GM18502 (cell line): ENCODE measurements around the gene NSD2.

Source experiments
- ATAC-seq: cut with Tn5 transposase; IDR thresholded peaks from one replicate; pipeline ENCODE4 v1.9.1; 2021; ENCODE audit warnings: mild to moderate bottlenecking; ENCODE audit not compliant: unreplicated experiment, poor library complexity

Gene NSD2

DNA sequence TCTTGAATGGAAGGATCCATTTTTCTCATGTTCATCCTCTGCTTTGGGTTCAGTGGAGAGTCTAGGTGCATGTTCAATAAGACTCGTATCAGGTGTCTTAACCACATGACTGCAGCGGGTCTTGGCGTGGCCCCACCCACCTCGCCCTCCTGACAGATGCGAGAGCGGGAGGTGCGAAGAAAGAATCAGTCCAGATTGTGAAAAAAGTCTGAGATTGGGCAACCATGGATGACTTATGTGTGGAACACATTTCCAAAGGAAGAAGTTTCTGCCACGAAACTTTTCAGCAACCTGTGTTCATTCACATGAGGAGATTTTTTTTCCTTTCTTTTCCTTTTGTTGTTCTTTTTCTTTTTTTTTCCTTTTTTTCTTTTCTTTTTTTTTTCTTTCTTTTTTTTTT is 66.8 kb downstream of the NSD2 start:
- no peak for ATAC-seq

DNA sequence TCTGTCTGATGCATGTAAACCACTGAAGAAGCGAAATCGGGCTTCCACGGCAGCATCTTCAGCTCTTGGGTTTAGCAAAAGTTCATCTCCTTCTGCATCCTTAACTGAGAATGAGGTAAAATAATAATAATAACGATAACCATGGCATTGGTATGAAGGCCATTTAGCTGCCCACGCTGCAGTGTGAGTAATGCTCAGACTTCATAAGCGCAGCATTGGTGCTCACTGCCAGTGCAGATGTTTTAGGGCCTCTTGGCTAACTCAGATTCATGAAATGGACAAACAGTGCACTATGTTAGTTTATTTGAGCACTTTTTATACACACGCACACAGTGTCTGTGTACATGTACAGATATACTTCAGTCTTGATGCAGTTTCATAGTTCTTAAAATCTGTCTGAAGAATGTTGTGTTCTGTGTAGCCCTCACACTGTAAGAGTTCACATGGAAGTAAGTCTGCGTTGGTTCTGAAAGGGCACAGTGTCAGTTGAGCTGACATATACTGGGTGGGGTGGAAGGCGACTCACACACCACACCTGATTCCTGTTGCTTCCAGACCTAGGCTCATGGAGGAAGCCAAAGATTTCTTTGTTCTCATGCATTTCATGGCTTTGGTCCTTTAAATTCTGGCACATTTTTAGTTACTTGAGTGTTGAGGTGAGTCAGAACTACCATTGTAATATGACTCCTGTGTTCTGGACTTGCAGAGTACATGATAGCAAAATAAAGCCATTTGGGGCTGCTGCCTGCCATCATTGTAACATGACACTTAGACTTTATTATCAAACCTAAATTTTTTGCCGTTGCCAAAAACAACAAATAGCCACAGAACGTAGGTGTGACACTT is 68.7 kb downstream of the NSD2 start:
- ATAC-seq, result no peak

DNA sequence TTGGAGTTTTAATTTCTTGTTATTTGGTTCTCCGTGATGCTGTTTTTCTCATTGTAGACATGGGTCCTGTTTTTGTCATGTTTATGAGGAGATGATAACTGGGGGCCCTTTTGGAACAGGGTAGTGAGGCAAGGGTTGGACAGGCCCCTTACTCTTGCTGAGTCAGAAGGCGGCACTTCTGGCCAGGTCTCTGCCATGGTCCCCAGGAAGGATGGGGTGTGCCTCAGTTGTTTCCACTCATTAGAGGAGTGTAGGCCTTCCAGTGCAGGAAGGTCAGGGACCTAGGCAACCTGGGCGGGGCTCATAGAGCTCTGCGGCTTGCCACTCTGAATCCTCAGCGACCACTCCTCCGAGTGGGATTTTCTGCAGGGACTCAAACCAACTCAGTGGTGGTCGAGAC is 69.4 kb downstream of the NSD2 start:
- ATAC-seq, result no peak

DNA sequence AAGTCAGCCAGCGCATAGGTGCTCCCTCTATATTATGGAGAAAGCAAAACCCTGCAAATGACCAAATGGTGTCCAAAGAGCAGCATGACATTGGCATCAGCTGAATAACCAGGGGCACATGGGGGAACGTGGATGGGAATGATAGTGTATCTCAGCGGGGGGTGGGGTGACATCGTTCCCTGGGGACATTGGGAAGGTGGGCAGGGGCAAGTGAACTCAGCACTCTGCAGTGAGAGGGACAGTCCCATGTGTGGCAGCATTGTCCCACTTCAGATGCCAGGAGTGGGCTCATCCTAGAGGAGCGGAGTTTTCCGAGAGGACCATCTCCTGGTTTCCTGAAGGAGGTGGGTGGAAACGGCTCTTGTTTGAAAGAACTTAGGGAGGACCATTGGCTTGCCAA is 72.7 kb downstream of the NSD2 start:
- no peak for ATAC-seq

DNA sequence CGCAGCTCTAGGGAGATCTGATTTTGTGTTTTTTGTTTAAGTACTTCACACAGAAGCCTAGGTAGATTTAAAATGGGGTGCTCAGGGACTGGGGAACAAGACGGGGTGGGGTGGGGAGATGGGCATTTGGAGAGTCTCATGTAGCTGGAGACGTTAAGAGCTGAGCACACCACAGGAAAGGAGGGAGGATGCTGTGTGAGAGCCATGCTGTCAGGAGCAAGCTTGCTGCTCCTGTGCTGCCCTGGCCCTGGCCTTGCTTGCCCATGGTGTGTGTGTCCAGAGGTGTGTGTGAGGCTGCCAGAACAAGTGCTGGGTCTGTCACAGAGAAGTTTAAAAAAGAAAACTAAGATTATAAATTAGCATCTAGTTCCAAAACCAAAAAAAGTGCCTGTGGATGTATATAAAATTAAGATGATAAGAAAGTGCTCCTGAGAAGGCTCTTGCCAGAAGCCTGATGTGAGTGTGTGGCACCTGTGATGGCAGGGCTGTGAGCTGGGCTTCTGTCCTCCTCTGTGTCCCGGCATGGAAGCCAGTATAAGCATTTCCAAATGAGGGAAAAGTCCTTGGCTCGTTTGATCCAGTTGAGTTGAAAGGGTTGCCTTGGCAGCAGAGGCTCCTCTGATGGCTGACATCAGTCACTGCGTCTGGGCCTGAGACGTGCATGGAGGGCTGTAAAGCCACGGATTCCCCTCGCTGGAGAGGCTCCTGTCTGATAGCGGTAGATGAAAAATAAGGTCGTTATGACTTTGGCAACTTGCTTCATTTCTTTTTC is 74.1 kb downstream of the NSD2 start:
- no peak for ATAC-seq

DNA sequence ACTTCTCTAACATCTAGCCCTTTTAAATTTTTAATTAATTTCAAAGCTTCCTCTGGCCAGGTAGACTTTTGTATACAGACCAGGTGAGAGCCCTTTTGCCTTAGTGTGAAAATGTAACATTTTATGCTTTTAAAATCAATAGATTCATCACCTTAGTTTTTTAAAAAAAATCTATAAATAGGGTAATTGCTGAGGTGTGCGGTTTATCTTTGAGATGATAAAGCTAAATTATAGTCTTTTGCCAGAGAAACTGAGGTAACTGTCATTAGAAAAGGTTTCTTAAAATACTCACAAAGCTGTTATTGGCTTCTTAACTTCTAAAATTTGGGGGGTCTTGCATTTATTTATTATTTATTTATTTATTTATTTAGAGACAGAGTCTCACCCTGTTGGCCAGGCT is 74.7 kb downstream of the NSD2 start:
- no peak for ATAC-seq

DNA sequence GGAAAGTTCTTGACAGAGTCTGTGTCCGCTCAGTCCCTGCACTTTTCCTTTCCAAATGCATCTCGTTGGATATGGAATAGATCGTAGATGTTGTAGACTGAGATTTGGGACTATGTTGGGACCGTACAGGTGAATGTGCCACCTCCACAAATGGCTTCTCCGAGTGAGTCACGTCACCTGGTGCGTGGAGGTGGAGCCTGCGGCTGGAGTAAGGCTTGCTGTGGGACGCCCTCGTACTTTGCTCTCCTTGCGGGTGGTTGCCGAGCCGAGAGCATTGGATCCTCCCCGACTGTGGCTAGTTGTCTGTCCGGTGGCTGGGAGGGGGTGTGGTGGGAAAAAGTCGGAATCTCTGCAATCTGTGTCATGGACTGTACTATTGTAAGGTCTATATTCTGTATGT is 77.0 kb downstream of the NSD2 start:
- no peak for ATAC-seq

DNA sequence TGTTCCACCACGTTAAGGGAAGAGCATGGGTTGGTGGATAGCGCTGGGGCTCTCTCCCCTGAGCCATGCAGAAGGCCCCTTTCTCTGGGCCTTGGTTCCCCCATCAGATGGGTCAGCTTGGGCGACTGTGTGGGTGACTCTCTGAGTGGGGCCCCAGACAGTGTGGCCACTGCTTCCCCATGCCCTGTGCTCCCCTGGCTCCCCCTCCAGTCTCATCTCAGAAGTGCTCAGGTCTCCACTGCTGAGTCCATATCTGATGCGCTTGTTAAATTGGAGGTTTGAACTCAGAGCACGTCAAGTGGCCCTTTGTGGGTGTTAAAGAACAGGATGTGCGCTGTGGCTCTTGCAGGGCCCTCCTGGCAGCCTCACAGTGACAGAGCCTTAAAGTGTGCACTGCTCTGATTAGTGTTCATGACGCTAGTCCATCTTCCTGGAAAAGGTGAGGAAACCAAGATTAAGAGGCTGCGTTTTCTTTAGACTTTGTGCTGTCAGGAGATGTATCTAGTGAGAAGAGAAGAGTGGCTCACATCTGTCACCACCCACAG is 77.8 kb downstream of the NSD2 start:
- ATAC-seq, result no peak

DNA sequence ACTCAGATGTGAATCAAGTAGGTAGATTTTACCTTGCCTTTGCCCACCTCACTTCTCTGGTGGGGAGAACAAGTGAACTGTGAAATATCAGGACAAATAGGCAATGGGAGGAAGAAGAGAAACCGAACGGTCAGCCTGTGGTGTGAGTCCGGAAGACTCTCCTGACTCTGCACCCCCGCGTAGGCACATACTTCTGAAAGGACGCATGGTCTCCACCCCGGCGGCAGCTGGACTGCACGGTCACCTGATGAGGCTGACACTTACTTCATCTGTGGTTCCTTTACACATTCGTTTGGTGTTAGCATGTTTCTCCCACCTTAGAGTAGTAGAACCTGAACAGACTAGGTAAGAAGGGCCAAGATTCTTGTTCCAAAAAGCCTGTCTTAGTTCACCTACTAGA is 79.2 kb downstream of the NSD2 start:
- ATAC-seq, result no peak

DNA sequence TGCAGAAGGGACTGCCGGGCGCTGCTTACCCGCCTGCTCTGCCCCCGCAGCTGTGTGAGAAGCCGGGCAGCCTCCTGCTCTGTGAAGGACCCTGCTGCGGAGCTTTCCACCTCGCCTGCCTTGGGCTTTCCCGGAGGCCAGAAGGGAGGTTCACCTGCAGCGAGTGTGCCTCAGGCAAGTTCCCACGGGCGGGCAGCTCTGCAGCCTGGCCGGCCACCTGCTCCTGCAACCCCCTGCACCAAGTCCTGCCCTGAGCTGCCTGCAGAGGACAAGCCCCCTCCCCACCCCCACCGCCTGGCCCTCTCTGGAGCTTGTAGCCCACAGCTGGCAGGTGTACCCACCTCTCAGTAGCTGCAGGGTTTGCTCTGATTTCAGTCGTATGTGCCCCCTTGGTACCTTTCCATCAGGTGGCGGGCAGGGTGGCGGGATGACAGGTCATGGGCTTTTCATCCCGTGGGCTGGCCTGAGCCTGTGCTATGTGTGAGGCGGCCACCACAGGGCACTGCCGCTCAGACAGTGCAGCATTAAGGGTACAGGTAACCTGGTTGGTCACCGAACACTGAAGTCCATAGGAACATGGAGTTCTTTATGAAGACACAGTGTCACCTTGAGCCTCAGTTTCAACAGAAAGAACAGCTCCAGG is 81.0 kb downstream of the NSD2 start:
- no peak for ATAC-seq

DNA sequence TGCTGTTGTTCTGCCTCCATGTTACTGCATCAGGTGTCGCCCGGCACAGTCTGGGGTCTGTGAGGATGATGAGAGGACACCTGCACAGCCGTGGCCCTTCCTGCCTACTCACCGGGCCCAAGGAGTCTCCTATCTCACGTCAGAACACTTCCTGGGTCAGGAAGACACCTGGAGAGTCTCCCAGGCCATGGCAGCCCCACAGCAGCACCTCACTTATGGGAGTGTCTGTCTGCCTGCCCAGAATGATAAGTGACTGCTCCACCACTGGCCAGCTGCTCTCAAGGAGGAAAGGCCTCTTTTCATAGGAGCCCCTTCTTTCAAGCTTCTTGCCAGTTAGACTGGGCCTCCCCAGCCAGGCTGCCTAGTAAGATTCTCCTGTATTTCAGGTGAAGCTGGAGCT is 81.5 kb downstream of the NSD2 start:
- no peak for ATAC-seq

DNA sequence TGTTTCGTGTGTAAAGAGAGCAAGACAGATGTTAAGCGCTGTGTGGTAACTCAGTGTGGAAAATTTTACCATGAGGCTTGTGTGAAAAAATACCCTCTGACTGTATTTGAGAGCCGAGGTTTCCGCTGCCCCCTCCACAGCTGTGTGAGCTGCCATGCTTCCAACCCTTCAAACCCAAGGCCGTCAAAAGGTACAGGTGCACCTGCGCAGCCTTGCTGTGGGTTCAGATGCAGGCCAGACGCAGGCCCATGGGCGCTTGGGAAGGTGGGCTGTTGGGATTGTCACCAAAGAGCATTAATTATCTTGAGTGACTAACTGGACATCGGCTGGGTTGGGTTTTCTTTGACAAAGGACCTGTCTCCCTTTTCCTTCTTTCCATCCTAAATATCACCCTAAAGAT is 82.1 kb downstream of the NSD2 start:
- ATAC-seq, result no peak

DNA sequence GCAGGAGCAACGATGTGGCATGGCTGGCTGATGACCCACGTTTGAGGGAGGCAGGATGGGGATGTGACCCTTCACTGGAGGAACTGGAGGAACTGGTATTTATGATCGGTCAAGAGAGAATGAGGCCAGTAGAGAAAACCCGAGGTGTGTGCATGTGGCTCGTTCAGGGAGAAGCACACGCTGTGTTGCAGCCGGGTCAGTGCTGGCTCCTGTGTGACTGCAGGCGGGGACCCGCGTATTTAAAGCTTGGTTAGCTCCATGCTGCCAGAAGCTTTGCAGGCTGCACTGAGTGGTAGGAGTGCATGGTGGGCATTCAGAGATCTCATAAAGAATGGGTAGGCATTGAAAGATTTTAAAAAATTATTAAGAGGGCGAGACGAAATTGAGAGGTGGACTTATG is 85.4 kb downstream of the NSD2 start:
- ATAC-seq, result no peak

DNA sequence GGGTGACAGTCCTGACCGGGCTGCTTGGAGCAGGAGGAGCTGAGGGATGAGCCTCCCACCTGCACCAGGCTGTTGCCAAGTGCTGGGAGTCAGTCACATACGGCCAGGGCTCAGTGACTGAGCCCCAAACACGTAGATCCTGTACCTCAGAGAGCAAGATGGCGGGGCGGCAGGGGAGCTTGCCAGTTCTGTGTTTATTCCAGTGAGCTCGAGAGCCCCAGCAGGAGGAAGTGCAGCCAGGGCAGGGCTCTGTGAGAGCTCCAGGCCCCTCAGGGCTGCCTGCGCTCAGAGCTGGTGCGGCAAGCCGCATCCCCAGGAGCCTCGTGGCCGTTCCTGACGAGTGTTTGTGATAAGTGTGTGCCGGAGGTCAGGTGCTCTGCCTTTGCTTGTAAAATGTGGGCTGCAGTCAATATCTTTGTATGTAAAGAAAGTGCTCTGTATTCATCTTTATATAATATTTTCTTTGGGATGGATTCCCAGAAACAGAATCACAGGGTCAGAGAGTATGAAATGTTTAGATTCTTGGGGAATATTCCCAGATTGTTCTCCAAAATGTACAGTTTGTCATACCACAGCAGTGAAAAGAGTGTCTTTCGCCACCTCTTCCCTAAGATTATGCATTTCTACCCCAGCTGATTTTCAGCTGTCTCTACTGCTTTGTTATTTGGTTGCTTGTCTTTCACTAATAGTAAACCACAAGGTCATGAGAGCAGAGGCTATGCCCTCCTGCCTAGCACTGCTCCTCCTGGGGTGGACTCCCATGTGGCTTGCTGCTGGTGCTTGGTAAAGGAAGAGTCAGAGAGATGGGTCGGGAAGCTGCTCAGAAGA is 87.3 kb downstream of the NSD2 start:
- ATAC-seq, result no peak

DNA sequence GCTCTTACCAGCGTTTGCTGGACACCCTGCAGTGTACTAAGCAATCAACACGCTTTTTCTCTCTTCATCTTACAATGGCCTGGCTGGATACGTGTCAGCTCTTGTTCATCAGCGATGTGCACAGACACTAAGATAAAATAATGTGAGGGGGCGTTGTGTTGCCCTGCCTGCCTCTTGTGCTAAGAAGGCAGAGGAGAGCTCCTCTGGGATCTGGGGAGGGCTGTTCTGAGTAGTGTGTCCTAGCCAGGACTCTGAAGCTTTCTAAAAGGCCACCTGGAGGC is 87.9 kb downstream of the NSD2 start:
- no peak for ATAC-seq

DNA sequence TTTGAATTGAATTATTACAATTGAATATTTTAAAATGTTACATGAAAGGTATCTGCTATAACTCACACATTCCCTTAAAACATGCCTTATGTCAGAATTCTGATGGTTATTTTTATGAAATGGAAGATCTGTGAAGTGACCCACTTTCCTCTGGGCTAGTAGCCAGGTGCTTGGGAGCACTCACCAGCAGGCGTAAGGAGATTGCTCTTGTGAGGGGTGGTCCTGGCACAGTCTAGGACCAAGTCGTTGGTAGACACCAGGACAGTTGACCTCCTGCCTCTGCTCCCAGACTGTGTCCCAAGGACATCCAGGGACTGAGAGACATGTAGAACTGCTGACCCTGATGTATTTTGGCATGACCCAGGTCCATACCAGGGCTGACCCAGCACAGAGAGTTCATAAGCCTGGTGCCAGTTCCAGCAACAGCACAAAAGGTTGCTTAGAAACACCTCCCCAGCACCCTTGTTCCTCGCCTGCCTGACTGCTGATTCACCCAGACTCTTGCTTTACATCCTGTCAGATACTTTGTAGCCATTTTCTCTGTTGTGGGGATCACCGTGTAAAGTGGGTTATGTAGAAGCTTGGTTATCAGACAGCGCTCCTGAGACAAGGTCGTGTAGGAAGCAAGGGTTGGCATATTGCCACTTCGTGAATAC is 89.1 kb downstream of the NSD2 start:
- no peak for ATAC-seq

DNA sequence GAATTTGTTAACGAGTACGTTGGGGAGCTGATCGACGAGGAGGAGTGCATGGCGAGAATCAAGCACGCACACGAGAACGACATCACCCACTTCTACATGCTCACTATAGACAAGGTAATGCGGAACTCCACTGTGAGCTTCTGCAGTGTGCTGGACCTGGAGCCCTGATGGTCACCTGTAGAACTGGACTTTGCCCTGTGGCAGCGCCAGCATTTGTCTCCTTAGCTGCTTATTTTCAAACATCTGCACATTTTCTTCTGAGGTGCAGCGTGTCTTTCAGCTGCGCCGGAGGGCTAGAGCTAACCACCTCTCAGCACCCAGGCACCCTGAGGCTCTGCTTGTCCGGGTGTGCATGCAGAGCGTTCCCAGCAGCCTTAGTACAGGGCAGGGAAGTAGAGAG is 89.8 kb downstream of the NSD2 start:
- no peak for ATAC-seq

DNA sequence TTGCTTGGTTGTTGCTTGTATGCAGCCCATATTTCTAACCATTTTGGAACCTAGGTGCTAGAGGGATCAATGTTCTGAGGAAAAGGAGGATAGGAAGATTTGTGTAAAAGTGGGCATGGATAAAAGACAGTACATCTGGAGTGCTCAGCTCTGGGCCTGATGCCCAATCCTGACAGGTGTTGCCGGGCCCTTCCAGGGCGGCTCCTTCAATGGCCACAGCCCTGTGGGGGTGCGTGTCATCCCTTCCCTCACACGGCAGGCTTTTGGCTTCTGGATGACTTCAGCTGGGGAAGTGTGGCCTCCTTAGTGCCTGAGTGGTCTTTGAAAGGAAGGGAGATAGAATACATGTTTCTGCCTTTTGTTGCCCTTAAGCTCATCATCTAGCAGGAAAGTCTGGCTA is 90.4 kb downstream of the NSD2 start:
- no peak for ATAC-seq

DNA sequence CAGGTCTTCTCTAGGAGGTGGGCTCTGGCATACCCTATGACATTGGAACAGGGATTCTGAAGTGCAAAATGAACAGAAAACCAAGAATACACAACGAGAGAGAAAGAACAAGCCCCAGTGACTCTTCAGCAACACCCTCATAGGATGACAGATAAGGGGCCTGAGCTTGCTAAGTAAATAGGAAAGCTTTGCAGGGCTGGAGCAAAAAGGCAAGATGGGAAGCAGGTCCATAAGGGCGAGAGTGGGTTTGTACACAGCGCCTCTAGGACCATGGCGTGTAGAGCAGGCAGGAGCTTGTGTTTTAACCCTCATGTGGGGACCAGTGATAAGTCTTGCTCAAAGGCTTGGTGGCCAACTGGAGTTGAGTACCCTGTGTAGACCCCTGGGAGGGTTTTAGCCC is 91.8 kb downstream of the NSD2 start:
- ATAC-seq, result no peak

DNA sequence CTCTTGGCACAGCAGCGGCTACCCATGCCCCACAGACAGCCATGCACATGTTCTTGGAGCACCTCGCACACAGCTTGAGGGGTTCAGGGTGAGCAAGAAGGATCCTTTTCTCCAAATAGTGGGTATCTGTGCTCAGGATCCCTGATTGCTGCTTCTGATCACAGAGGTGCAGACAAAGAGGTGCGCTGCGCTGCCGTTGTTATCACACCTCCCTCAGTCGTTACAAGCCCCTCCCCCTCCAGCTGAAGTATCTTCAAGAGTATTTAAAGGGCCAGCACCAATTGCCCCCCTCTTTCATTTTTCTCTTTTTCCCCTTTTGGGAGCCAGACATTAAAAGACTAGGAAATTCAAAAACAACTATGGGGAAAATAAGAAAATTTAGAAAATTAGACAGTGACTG is 93.2 kb downstream of the NSD2 start:
- no peak for ATAC-seq
